Measurements from ENCODE around the gene RIMOC1. TPM values are rescaled to one million over a fixed set of nuclear protein-coding genes. Genes with fewer than 3 reads are reported as not detected.
A peak's percentile ranks its signal among the peaks of the same experiment; 100 is the strongest.

RIMOC1 gene, protein sequence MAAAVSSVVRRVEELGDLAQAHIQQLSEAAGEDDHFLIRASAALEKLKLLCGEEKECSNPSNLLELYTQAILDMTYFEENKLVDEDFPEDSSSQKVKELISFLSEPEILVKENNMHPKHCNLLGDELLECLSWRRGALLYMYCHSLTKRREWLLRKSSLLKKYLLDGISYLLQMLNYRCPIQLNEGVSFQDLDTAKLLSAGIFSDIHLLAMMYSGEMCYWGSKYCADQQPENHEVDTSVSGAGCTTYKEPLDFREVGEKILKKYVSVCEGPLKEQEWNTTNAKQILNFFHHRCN
- total RNA-seq (32.1 and 33.1 TPM in 2 replicates), polyA plus RNA-seq (5.3 and 6.4 TPM in 2 replicates), polyA minus RNA-seq (4.2 and 5.6 TPM in 2 replicates)
- total RNA-seq (2013): 16.4 TPM

DNA sequence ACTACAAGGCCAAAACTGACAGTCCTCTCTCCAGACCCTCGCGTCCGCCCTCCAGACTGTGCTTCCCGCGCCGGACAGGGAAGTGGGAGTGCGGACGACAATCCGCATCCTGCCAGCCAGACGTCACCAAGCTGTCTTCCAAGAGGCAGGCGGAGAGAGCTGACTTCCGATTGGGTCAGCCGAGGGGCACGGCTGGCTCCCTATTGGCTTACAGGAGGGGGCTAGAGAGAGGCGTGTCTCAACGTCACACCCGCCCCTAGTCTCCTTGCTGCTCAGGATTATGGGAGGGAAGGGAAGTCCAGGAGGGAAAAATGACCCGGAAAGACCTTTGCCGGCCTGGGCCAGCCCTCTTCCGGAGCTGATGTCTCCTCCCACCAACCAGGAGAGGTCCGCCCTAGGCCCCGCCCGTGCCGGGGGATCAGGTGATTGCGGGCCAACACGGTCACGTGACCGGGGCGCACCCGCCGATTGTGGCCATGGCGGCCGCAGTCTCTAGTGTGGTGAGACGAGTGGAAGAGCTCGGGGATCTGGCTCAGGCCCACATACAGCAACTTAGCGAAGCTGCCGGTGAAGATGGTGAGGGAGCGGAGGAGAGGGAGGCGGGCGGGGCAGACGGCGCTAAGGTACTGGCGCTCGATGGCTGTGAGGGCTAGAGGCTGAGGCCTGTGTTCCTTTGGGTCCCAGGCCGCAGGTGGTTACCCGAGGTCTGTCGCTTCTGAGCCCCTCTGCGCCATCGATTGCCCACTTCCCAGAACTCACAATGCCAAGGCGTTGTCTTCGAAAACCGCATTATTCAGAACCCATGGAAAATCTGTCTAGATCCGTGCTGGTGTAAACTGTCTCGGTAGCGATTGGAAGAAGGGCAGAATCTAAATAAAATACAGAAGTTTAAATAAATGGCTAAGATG is at the start of gene RIMOC1:
TSS of gene RIMOC1 (plus strand) at position 453 of the 908 bp plus-strand sequence. CDS start at position 477, 24 bp downstream.
- no peak for TF ChIP-seq EZH2 (IDR thresholded peaks at IDR 0.05; ENCODE audit: borderline replicate concordance, insufficient read depth, low read depth, low read length, poor library complexity, severe bottlenecking)
- TF ChIP-seq, protein P1, sequence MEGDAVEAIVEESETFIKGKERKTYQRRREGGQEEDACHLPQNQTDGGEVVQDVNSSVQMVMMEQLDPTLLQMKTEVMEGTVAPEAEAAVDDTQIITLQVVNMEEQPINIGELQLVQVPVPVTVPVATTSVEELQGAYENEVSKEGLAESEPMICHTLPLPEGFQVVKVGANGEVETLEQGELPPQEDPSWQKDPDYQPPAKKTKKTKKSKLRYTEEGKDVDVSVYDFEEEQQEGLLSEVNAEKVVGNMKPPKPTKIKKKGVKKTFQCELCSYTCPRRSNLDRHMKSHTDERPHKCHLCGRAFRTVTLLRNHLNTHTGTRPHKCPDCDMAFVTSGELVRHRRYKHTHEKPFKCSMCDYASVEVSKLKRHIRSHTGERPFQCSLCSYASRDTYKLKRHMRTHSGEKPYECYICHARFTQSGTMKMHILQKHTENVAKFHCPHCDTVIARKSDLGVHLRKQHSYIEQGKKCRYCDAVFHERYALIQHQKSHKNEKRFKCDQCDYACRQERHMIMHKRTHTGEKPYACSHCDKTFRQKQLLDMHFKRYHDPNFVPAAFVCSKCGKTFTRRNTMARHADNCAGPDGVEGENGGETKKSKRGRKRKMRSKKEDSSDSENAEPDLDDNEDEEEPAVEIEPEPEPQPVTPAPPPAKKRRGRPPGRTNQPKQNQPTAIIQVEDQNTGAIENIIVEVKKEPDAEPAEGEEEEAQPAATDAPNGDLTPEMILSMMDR (IDR thresholded peaks at IDR 0.05): no peak
- H3K4me3 Mint-ChIP-seq: peak within 1 kb of the TSS; percentile 96
- Histone ChIP-seq H3K36me3 (replicated peaks in 1 of 2; ENCODE audit: control extremely low read depth in 1 of 2, control insufficient read depth in 1 of 2, extremely low read depth in 1 of 2, insufficient read depth in 2 of 2, low read length in 1 of 2) (peaks cover 0 to 20% of the 10 kb centered on the region in 2 experiments), H3K27ac (ENCODE audit: low read length in 2 of 2) (peak within 1 kb of the TSS; percentile 89 to 98), H3K79me2 (ENCODE audit: control insufficient read depth, insufficient read depth, low read length) (peaks cover 44% of the 10 kb centered on the region), H3K9me3 (ENCODE audit: control extremely low read depth in 1 of 3, control insufficient read depth in 2 of 3, insufficient read depth in 1 of 3, low read length in 2 of 3) (no peaks in the 10 kb centered on the region), H3K27me3 (replicated peaks in 1 of 4; ENCODE audit: control extremely low read depth in 1 of 4, control insufficient read depth in 3 of 4, insufficient read depth in 4 of 4, low read length in 3 of 4) (peaks cover 0 to 3% (median 1%) of the 10 kb centered on the region in 4 experiments), H2AFZ (ENCODE audit: insufficient read depth, low read depth, low read length, poor library complexity, severe bottlenecking) (peak within 1 kb of the TSS; percentile 87), H3K9ac (ENCODE audit: low read length) (peak within 1 kb of the TSS; percentile 94), H4K20me1 (ENCODE audit: control insufficient read depth, insufficient read depth, low read length, poor library complexity, severe bottlenecking) (peaks cover 6% of the 10 kb centered on the region), H3K4me2 (replicated peaks; ENCODE audit: low read depth, low read length, poor library complexity, severe bottlenecking) (peak within 1 kb of the TSS; percentile 81), H3K4me3 (ENCODE audit: control extremely low read depth in 1 of 5, extremely low read depth in 1 of 5, insufficient read depth in 1 of 5, low read depth in 2 of 5, low read length in 4 of 5) (peak within 1 kb of the TSS; percentile 34 to 90 (median 80)), H3K4me1 (ENCODE audit: control insufficient read depth in 2 of 2, insufficient read depth in 2 of 2, low read length in 2 of 2) (peaks cover 15 to 17% of the 10 kb centered on the region in 2 donors)
- H3K4me1 Mint-ChIP-seq: peaks cover 34% of the 10 kb centered on the region
- H3K27me3 Mint-ChIP-seq: peaks cover 8% of the 10 kb centered on the region
- peak within 1 kb of the TSS; percentile 98 for H3K27ac Mint-ChIP-seq
- DNase-seq (peak; percentile 98), ATAC-seq (ENCODE audit: low read depth) (peak; percentile 89)
- CTCF ChIA-PET: interaction anchor here (0.9 to 2.6 kb wide), 8 partner anchors 21 to 752 kb away, joined by 3 to 10 read pairs (median 4); partner anchors contain the start of gene FBXO4
- under 1% methylated on average over 47 of the region's 55 CpGs for WGBS (ENCODE audit: insufficient coverage)
- H3K9me3 Mint-ChIP-seq (ENCODE audit: insufficient read depth): no peaks in the 10 kb centered on the region
- intact Hi-C loops (cut with micrococcal nuclease): loop anchor here (1.0 to 5.0 kb wide), 7 partner anchors 21 to 1579 kb away; partner anchors contain the start of genes FBXO4, OXCT1, RPL37 and TMEM267
- POLR2A ChIA-PET: interaction anchor here (0.8 to 2.6 kb wide), 6 partner anchors 21 to 1580 kb away, joined by 3 to 15 read pairs (median 6); partner anchors contain the start of genes FBXO4, OXCT1 and TMEM267

Data from B cell (primary cell).